Activated CD8-positive, alpha-beta T cell treated with anti-CD3 and anti-CD28 coated beads, Interleukin-2, amount 10 ng/mL, durations not matched to agents 7 days and 5 days (primary cell): ENCODE measurements around the gene BACH2. TPM values are rescaled to one million over a fixed set of nuclear protein-coding genes. Genes with fewer than 3 reads are reported as not detected.

Source experiments
- ATAC-seq: fragments of 150-1000 bp; cut with Tn5 transposase; one replicate; pipeline ENCODE4 v1.10.0; 2021; ENCODE audit warnings: moderate library complexity
- CTCF ChIA-PET: fragments of 350-600 bp; sonication (Branson Sonifier 250); formaldehyde crosslinking; loops from one replicate; lab custom pipeline; 2021; ENCODE audit warnings: antibody characterized with exemption; lab: Charles Lee
- POLR2A ChIA-PET: fragments of 350-600 bp; sonication (Branson Sonifier 250); formaldehyde crosslinking; loops from one replicate; lab custom pipeline; 2021; ENCODE audit warnings: antibody characterized with exemption; lab: Charles Lee
- DNase-seq: peaks from one replicate; pipeline ENCODE4 v3.0.0-alpha.2; 2020
- H3K27ac Mint-ChIP-seq: one replicate; pipeline ENCODE4 v1.8.0; 2021; ENCODE audit warnings: mild to moderate bottlenecking, mixed read lengths
- H3K27me3 Mint-ChIP-seq: one replicate; pipeline ENCODE4 v1.8.0; 2021; ENCODE audit warnings: low read depth, mixed read lengths
- H3K36me3 Mint-ChIP-seq: one replicate; pipeline ENCODE4 v1.8.0; 2021; ENCODE audit warnings: low read depth, mixed read lengths
- H3K4me1 Mint-ChIP-seq: one replicate; pipeline ENCODE4 v1.8.0; 2021; ENCODE audit warnings: low read depth, mixed read lengths
- H3K4me3 Mint-ChIP-seq: one replicate; pipeline ENCODE4 v1.8.0; 2021; ENCODE audit warnings: mild to moderate bottlenecking, mixed read lengths
- H3K9me3 Mint-ChIP-seq: one replicate; pipeline ENCODE4 v1.8.0; 2022; ENCODE audit warnings: mixed read lengths; ENCODE audit not compliant: insufficient read depth
- total RNA-seq, 2 experiments: library from RNA; stranded (reverse); gene quantifications; one replicate each; pipeline ENCODE4 v1.2.3, GENCODE V29; 2021

Gene BACH2
- total RNA-seq, 2 experiments from 2014 or later = 61.3 to 70.9 TPM

- POLR2A ChIA-PET = interaction anchor here (0.6 to 1.7 kb wide), 5 partner anchors 14 to 117 kb away, joined by 3 to 5 read pairs (median 4); no protein-coding TSS in a partner anchor
- ATAC-seq = peak; percentile 29
- Mint-ChIP-seq H3K36me3 (peaks cover 42% of the 10 kb centered on the region), H3K9me3 (peaks cover 6% of the 10 kb centered on the region), H3K27ac (peak overlapping the region; percentile 77), H3K27me3 (no peaks in the 10 kb centered on the region), H3K4me3 (peak overlapping the region; percentile 6), H3K4me1 (peaks cover 81% of the 10 kb centered on the region)
- peak; percentile 57 for DNase-seq
- CTCF ChIA-PET = interaction anchor here (0.7 to 2.8 kb wide), 10 partner anchors 9 to 190 kb away, joined by 3 to 14 read pairs (median 4); no protein-coding TSS in a partner anchor
Measured at GRCh38 chr6:90098001-90098531, 198.6 kb downstream of the BACH2 start.

GRCh38 chr6:90097356-90097755 is 199.3 kb downstream of the BACH2 start:
- ATAC-seq (no peak), DNase-seq (no peak)
- ChIA-PET CTCF (interaction anchor here (1.0 to 2.8 kb wide), 7 partner anchors 11 to 191 kb away, joined by 3 to 14 read pairs (median 3); no protein-coding TSS in a partner anchor), POLR2A (interaction anchor here (0.8 to 1.3 kb wide), 3 partner anchors 13 to 118 kb away, joined by 3 to 5 read pairs (median 3); no protein-coding TSS in a partner anchor)
- Mint-ChIP-seq H3K27ac (peak overlapping the region; percentile 83), H3K9me3 (peaks cover 6% of the 10 kb centered on the region), H3K4me1 (peaks cover 84% of the 10 kb centered on the region), H3K27me3 (no peaks in the 10 kb centered on the region), H3K4me3 (no peak overlapping the region), H3K36me3 (peaks cover 41% of the 10 kb centered on the region)

- DNase-seq (no peak), ATAC-seq (no peak)
- CTCF ChIA-PET = interaction anchor here (0.7 to 2.5 kb wide), 4 partner anchors 9 to 31 kb away, joined by 3 to 7 read pairs (median 4); no protein-coding TSS in a partner anchor
- POLR2A ChIA-PET = interaction anchor here (0.6 to 0.8 kb wide), 2 partner anchors 13 to 26 kb away, joined by 3 read pairs; no protein-coding TSS in a partner anchor
- H3K4me1 Mint-ChIP-seq = peaks cover 84% of the 10 kb centered on the region
- peaks cover 6% of the 10 kb centered on the region for H3K9me3 Mint-ChIP-seq
- peak overlapping the region; percentile 83 for H3K27ac Mint-ChIP-seq
- no peaks in the 10 kb centered on the region for H3K27me3 Mint-ChIP-seq
- H3K36me3 Mint-ChIP-seq = peaks cover 41% of the 10 kb centered on the region
- H3K4me3 Mint-ChIP-seq = no peak overlapping the region
Measured at GRCh38 chr6:90096818-90097217, 199.8 kb downstream of the BACH2 start.

GRCh38 chr6:90095788-90096187 is 200.9 kb downstream of the BACH2 start:
- peak; percentile 38 for ATAC-seq
- peaks cover under 1% of the 10 kb centered on the region for H3K9me3 Mint-ChIP-seq

GRCh38 chr6:90095145-90095544 is 201.5 kb downstream of the BACH2 start:
- CTCF ChIA-PET = interaction anchor here (1.1 to 2.5 kb wide), 6 partner anchors 12 to 384 kb away, joined by 3 to 14 read pairs (median 4); no protein-coding TSS in a partner anchor
- no peaks in the 10 kb centered on the region for H3K27me3 Mint-ChIP-seq
- H3K27ac Mint-ChIP-seq = peak overlapping the region; percentile 83
- H3K9me3 Mint-ChIP-seq = no peaks in the 10 kb centered on the region
- POLR2A ChIA-PET = interaction anchor here (0.6 to 1.7 kb wide), 2 partner anchors 15 kb away, joined by 3 to 4 read pairs; no protein-coding TSS in a partner anchor
- H3K36me3 Mint-ChIP-seq = peaks cover 34% of the 10 kb centered on the region
- H3K4me3 Mint-ChIP-seq = peak overlapping the region; percentile 34
- ATAC-seq (peak; percentile 20), DNase-seq (no peak)
- H3K4me1 Mint-ChIP-seq = peaks cover 81% of the 10 kb centered on the region

More at GRCh38 chr6:90095788-90096187, 200.9 kb downstream of the BACH2 start:
- no peak for DNase-seq
- Mint-ChIP-seq H3K27ac (peak overlapping the region; percentile 83), H3K4me1 (peaks cover 80% of the 10 kb centered on the region), H3K36me3 (peaks cover 34% of the 10 kb centered on the region), H3K4me3 (peak overlapping the region; percentile 34), H3K27me3 (no peaks in the 10 kb centered on the region)
- POLR2A ChIA-PET = interaction anchor here (0.9 kb wide), 1 partner anchor 12 kb away, joined by 4 read pairs; no protein-coding TSS in a partner anchor
- CTCF ChIA-PET = interaction anchor here (1.4 to 2.5 kb wide), 5 partner anchors 12 to 155 kb away, joined by 4 to 14 read pairs (median 5); no protein-coding TSS in a partner anchor

GRCh38 chr6:90093558-90094073 is 203.0 kb downstream of the BACH2 start:
- Mint-ChIP-seq H3K27ac (no peak overlapping the region), H3K4me3 (no peak overlapping the region), H3K9me3 (no peaks in the 10 kb centered on the region), H3K4me1 (peaks cover 73% of the 10 kb centered on the region), H3K36me3 (peaks cover 39% of the 10 kb centered on the region), H3K27me3 (no peaks in the 10 kb centered on the region)
- ChIA-PET CTCF (interaction anchor here (0.6 to 3.2 kb wide), 7 partner anchors 10 to 180 kb away, joined by 3 to 14 read pairs (median 4); no protein-coding TSS in a partner anchor), POLR2A (interaction anchor here (1.7 kb wide), 1 partner anchor 13 kb away, joined by 4 read pairs; no protein-coding TSS in a partner anchor)
- DNase-seq (no peak), ATAC-seq (no peak)

GRCh38 chr6:90090866-90091265 is 205.8 kb downstream of the BACH2 start:
- Mint-ChIP-seq H3K9me3 (no peaks in the 10 kb centered on the region), H3K4me3 (no peak overlapping the region), H3K27ac (no peak overlapping the region), H3K36me3 (peaks cover 57% of the 10 kb centered on the region), H3K27me3 (no peaks in the 10 kb centered on the region), H3K4me1 (peaks cover 67% of the 10 kb centered on the region)
- no peak for DNase-seq
- ATAC-seq = no peak
- ChIA-PET POLR2A (no interaction called here), CTCF (interaction anchor here (0.7 to 3.2 kb wide), 3 partner anchors 15 to 388 kb away, joined by 3 to 11 read pairs (median 3); no protein-coding TSS in a partner anchor)

GRCh38 chr6:90088009-90088408 is 208.6 kb downstream of the BACH2 start:
- Mint-ChIP-seq H3K27ac (no peak overlapping the region), H3K4me1 (peaks cover 65% of the 10 kb centered on the region), H3K27me3 (no peaks in the 10 kb centered on the region), H3K9me3 (no peaks in the 10 kb centered on the region), H3K4me3 (no peak overlapping the region), H3K36me3 (peaks cover 50% of the 10 kb centered on the region)
- ChIA-PET POLR2A (no interaction called here), CTCF (interaction anchor here (1.3 to 1.6 kb wide), 3 partner anchors 9 to 18 kb away, joined by 3 to 4 read pairs (median 3); no protein-coding TSS in a partner anchor)
- ATAC-seq (no peak), DNase-seq (no peak)

GRCh38 chr6:90087106-90087833 is 209.4 kb downstream of the BACH2 start:
- no peak overlapping the region for H3K4me3 Mint-ChIP-seq
- CTCF ChIA-PET = interaction anchor here (1.0 to 1.6 kb wide), 4 partner anchors 10 to 152 kb away, joined by 3 to 4 read pairs (median 3); no protein-coding TSS in a partner anchor
- H3K4me1 Mint-ChIP-seq = peaks cover 69% of the 10 kb centered on the region
- peaks cover 50% of the 10 kb centered on the region for H3K36me3 Mint-ChIP-seq
- DNase-seq (no peak), ATAC-seq (no peak)
- H3K27ac Mint-ChIP-seq = no peak overlapping the region
- no peaks in the 10 kb centered on the region for H3K9me3 Mint-ChIP-seq
- no peaks in the 10 kb centered on the region for H3K27me3 Mint-ChIP-seq
- POLR2A ChIA-PET = no interaction called here

- Mint-ChIP-seq H3K4me1 (peaks cover 76% of the 10 kb centered on the region), H3K27me3 (no peaks in the 10 kb centered on the region), H3K4me3 (no peak overlapping the region), H3K9me3 (no peaks in the 10 kb centered on the region), H3K27ac (no peak overlapping the region), H3K36me3 (peaks cover 50% of the 10 kb centered on the region)
- POLR2A ChIA-PET = no interaction called here
- CTCF ChIA-PET = no interaction called here
- DNase-seq = no peak
- ATAC-seq = no peak
Measured at GRCh38 chr6:90086517-90086916, 210.1 kb downstream of the BACH2 start.

- DNase-seq (peak; percentile 78), ATAC-seq (peak; percentile 28)
- no peaks in the 10 kb centered on the region for H3K27me3 Mint-ChIP-seq
- POLR2A ChIA-PET = interaction anchor here (0.5 to 2.4 kb wide), 10 partner anchors 8 to 318 kb away, joined by 3 to 14 read pairs (median 4); no protein-coding TSS in a partner anchor
- H3K4me1 Mint-ChIP-seq = peaks cover 81% of the 10 kb centered on the region
- CTCF ChIA-PET = interaction anchor here (0.9 to 3.1 kb wide), 11 partner anchors 10 to 310 kb away, joined by 3 to 33 read pairs (median 7); no protein-coding TSS in a partner anchor
- H3K36me3 Mint-ChIP-seq = peaks cover 53% of the 10 kb centered on the region
- H3K4me3 Mint-ChIP-seq = peak overlapping the region; percentile 59
- no peaks in the 10 kb centered on the region for H3K9me3 Mint-ChIP-seq
- peak overlapping the region; percentile 78 for H3K27ac Mint-ChIP-seq
Measured at GRCh38 chr6:90083891-90084290, 212.8 kb downstream of the BACH2 start.
